Hematopoietic multipotent progenitor cell (in vitro differentiated cells): ENCODE results near the gene OR4K2. TPM values are rescaled to one million over a fixed set of nuclear protein-coding genes. Genes with fewer than 3 reads are reported as not detected.

Experiments used
- total RNA-seq: library from RNA; depleted of rRNA; stranded (reverse); fragments of >200 nt; gene quantifications from one replicate; pipeline ENCODE4 v1.2.3, GENCODE V29; 2012

Gene OR4K2
- total RNA-seq, 1 donor, result under 0.01 TPM

Other genes starting within 250 kb of the OR4K2 start
- not detected for gene OR11H2, start 161.3 kb upstream of the OR4K2 start, total RNA-seq
- gene OR4Q3, start 131.6 kb upstream of the OR4K2 start, total RNA-seq, result under 0.01 TPM
- gene OR4M1, start 101.6 kb upstream of the OR4K2 start, total RNA-seq, result under 0.01 TPM
- not detected for gene OR4N2, start 71.4 kb upstream of the OR4K2 start, total RNA-seq
- gene OR4K5, start 45.5 kb downstream of the OR4K2 start, total RNA-seq, result under 0.01 TPM
- gene OR4K1, start 55.8 kb downstream of the OR4K2 start, total RNA-seq, result not detected
- under 0.01 TPM for gene OR4K15, start 100.4 kb downstream of the OR4K2 start, total RNA-seq
- not detected for gene OR4Q2, start 127.0 kb downstream of the OR4K2 start, total RNA-seq
- gene OR4K14, start 144.2 kb downstream of the OR4K2 start, total RNA-seq, result not detected
- not detected for gene OR4K13, start 160.9 kb downstream of the OR4K2 start, total RNA-seq
- not detected for gene OR4L1, start 184.9 kb downstream of the OR4K2 start, total RNA-seq
- gene OR4K17, start 235.6 kb downstream of the OR4K2 start, total RNA-seq, result not detected